WTC11 (cell line): ENCODE measurements around the gene NT5DC4.

Source experiments
- TF ChIP-seq, protein P1 (sequence below): sonication (generic); formaldehyde crosslinking; IDR thresholded peaks from 2 replicates; pipeline ENCODE4 v1.8.0; 2022; ENCODE audit warnings: mild to moderate bottlenecking, missing genetic modification reagents
- TF ChIP-seq, protein P2 (sequence below): sonication (generic); formaldehyde crosslinking; IDR thresholded peaks from 2 replicates; pipeline ENCODE4 v1.8.1; 2023; ENCODE audit warnings: mild to moderate bottlenecking, moderate library complexity, missing genetic modification reagents
- TF ChIP-seq, protein P3 (sequence below): fragments of 200-600 bp; IDR thresholded peaks from 2 replicates; pipeline ENCODE4 v1.8.0; 2022; ENCODE audit warnings: antibody characterized with exemption

GRCh38 chr2:112718863-112719370 lies 1.9 kb upstream of the NT5DC4 start:
- TF ChIP-seq, protein P1, sequence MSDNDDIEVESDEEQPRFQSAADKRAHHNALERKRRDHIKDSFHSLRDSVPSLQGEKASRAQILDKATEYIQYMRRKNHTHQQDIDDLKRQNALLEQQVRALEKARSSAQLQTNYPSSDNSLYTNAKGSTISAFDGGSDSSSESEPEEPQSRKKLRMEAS (CRISPR knock-in tag): no peak
- TF ChIP-seq, protein P2, sequence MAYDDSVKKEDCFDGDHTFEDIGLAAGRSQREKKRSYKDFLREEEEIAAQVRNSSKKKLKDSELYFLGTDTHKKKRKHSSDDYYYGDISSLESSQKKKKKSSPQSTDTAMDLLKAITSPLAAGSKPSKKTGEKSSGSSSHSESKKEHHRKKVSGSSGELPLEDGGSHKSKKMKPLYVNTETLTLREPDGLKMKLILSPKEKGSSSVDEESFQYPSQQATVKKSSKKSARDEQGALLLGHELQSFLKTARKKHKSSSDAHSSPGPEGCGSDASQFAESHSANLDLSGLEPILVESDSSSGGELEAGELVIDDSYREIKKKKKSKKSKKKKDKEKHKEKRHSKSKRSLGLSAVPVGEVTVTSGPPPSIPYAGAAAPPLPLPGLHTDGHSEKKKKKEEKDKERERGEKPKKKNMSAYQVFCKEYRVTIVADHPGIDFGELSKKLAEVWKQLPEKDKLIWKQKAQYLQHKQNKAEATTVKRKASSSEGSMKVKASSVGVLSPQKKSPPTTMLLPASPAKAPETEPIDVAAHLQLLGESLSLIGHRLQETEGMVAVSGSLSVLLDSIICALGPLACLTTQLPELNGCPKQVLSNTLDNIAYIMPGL: no peak
- TF ChIP-seq, protein P3, sequence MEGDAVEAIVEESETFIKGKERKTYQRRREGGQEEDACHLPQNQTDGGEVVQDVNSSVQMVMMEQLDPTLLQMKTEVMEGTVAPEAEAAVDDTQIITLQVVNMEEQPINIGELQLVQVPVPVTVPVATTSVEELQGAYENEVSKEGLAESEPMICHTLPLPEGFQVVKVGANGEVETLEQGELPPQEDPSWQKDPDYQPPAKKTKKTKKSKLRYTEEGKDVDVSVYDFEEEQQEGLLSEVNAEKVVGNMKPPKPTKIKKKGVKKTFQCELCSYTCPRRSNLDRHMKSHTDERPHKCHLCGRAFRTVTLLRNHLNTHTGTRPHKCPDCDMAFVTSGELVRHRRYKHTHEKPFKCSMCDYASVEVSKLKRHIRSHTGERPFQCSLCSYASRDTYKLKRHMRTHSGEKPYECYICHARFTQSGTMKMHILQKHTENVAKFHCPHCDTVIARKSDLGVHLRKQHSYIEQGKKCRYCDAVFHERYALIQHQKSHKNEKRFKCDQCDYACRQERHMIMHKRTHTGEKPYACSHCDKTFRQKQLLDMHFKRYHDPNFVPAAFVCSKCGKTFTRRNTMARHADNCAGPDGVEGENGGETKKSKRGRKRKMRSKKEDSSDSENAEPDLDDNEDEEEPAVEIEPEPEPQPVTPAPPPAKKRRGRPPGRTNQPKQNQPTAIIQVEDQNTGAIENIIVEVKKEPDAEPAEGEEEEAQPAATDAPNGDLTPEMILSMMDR: no peak
